NK-92 (cell line): ENCODE results near the gene FLVCR2.

ENCODE experiments used
- DNase-seq: peaks from one replicate; lab custom pipeline; 2025; ENCODE audit not compliant: unreplicated experiment; lab: John Stamatoyannopoulos, UW

The FLVCR2 gene

DNA sequence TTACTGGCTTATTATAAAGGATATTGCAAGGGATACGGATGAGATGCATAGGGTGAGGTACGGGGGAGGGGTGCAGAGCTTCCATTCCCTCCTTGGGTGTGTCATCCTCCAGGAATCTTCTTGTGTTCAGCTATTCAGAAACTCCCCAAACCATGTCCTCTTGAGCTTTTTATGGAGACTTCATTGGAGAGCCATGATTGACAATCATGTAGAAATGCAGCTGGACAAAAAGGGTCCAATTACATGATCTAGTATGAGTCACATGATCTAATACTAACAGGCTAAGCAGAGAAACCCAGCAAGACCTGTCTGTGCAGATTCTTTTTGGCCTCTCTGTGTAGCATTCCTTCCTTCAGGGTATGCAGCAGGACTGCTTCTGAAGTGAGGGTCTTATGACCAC, 23.9 kb upstream of the FLVCR2 start:
- DNase-seq, result no peak

- no peak for DNase-seq
Observed at GRCh38 chr14:75558440-75558839, 20.0 kb upstream of the FLVCR2 start.

GRCh38 chr14:75559045-75559444, 19.4 kb upstream of the FLVCR2 start:
- no peak for DNase-seq

DNA sequence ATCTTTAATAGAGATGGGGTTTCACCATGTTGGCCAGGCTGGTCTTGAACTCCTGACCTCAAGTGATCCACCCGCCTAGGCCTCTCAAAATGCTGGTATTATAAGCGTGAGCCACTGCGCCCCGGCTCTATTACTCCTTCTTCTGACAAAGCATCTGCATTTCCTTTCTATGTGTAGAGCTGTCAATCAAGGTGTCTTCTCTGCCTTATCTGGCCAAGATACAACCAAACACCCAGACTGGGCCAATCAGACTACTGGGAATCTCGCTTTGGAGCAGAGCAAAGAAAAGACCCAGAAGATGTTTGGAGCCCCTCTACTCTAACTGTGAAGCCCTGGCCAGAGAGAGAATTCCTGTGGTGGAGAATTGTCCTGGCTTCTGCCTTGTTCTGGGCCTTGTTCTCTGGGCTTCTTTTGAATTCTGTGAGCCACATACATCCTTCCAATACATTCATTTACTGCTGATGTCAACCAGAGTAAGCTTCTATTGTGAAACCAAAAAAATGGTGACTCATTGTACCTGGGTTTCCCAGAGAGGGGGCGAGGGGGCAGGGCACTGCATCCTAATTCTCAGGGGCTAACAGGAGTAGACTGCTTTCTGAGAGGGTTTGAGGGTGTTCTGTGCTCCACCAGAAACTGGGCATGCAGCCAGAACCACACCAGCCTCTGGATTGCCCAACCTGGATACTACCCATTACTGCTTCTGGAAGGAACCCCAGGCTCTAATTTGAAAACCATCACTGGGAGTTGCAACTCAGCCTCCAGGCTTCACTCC, 18.8 kb upstream of the FLVCR2 start:
- no peak for DNase-seq

DNA sequence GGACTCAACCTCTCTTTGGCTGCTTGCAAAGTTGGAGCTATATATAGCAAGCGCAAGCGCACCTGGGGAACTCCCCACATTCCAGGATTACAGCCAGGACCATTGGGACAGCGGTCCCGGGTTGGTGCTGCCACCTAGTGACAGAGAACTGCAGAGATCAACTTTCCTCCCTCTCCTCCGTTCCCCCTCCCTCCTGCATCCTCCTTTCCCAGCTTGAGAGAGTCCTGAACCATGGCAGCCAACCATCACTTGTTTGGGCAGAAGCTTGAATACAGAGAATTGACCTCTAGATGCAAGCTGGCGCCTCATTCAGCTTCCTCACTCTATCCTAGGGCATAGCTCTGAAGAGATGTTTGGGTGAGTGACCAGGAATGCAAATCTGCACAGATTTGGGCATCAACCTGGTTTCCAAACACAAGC, 17.4 kb upstream of the FLVCR2 start:
- no peak for DNase-seq

- DNase-seq, result no peak
Observed at GRCh38 chr14:75562089-75562488, 16.3 kb upstream of the FLVCR2 start.

DNA sequence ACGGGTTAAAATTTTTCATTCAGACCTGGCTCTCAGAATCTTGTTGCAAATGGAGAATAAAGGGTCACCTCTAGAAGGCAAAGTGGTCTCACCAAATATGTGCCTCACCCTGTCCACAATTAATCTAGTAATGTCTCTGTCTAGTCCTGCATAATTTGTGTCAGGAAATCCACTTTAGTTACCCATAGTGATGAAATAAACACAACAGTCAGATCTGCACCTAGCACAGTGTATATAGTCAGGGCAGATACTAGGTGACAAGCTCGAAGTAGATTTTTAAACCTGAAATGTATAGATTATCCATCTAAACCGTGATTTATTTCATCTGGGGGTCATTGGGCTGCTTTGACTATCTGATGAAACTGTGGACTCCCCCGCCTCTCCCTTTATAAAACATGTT, 15.9 kb upstream of the FLVCR2 start:
- DNase-seq, result no peak

DNA sequence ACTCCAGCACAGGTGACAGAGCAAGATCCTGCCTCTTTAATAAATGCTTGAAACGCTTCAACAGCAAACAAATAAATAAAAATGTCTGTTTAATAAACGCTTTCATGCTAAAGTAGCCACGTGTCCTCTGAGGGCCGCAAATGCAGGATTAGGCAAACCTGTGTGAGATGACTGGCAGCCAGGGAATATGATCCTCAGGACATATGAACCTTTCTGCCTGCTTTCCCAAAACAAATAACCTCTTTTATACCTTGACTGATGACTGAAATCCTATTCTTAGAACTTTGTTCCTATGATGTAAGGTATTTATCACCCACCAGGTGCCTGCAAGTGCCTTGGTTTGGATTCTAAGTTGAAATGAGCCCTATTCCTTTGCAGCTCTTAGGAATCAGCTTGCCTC, 14.5 kb upstream of the FLVCR2 start:
- DNase-seq, result no peak

DNA sequence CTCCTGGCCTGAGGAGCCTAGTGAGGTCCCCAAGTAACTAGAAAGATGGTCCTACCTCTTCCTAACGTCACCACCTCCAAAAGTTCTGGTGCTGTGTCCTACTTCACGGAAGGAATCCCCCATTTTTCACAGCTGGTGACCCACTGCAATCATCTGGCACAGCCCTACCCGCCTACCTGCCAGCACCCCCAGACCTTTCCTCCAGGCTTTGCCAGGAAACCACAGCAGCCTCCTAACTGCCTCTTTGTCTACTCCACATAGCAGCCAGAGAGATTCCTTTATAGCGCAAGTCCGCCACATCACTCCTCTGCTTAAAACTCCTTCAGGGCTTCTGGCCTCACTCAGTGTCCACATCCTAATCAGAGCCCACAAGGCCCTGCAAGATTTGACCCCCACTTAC, 13.4 kb upstream of the FLVCR2 start:
- DNase-seq, result no peak

DNA sequence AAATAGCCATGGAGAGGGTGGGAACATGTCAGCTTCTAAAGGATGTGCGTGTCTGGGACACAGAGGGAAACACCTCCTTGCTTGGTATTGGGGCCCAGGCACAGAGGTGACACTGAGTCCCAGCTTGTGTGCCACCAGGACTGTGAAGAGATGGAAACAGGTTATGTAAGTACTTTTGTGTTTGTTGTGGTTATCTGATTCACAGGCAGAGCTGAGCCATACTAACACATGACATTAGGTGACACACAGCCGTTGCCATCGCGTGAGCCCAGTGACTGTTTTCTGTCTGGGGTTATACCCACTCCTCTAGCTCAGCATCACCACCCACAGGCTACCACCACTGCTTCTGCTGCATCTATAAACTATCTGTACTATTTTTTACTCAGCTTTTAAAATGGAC, 12.1 kb upstream of the FLVCR2 start:
- DNase-seq, result no peak

- DNase-seq, result no peak
Observed at GRCh38 chr14:75566752-75567151, 11.7 kb upstream of the FLVCR2 start.

DNA sequence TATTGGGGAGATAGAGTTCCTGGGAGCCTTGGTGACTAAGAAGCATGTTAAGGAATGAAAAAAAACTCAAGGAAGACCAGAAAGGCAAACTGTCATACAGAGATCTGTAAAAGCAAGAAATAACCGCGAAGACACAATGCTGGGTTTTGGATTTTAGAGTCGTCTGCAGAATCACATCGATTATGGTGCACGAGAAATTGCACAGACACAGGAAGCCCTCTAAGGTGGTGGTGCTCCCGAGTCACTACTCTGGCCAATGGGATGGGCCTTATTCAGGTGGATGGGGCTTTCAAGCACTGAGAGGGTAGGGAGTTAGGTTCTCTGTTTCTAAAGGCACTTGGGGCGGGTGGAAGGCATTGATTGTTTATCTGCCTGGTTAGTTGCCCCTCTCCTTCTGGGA, 10.3 kb upstream of the FLVCR2 start:
- DNase-seq, result no peak

GRCh38 chr14:75568791-75569190, 9.6 kb upstream of the FLVCR2 start:
- no peak for DNase-seq

- no peak for DNase-seq
Observed at GRCh38 chr14:75570797-75571196, 7.6 kb upstream of the FLVCR2 start.

GRCh38 chr14:75572104-75572503, 6.3 kb upstream of the FLVCR2 start:
- DNase-seq, result no peak

DNA sequence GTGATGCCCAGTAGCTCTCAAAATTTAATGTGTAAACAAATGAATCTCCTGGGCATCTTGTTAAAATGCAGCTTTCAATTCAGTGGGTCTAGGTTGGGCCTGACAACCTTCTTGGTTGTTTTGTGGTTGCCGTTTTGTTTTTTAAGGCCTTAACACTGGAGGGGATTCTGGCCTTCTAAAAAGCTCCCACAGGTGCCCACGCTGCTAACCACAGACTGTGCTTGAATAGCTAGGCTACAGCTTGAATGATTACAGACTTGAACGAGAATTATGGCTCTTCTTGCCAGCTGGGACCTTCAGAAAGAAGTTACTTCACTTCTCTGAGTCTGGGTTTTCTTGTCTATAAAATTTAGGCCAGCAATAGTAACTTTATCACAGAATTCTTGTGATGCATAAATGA, 1.3 kb upstream of the FLVCR2 start:
- no peak for DNase-seq

DNA sequence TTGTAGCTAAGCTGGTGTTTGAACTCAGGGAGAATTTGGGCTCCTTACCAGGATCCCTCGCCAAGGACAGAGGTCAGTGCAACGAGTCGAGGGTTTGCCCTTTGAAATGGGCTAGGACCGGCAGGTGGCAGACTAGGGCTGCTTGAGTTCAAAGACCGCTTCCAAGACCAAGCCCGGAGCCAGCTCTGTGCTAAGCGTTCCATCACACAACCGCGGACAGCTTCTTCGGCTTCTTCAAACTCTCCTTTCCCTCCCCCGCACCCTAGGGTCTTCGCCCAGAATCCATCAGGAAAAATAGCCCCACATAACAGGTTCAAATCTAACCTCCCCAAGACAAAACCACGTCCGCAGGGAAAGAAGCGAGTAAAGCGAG, 705 bp upstream of the FLVCR2 start:
- no peak for DNase-seq

- no peak for DNase-seq
Observed at GRCh38 chr14:75578786-75579337, 442 bp downstream of the FLVCR2 start.

DNA sequence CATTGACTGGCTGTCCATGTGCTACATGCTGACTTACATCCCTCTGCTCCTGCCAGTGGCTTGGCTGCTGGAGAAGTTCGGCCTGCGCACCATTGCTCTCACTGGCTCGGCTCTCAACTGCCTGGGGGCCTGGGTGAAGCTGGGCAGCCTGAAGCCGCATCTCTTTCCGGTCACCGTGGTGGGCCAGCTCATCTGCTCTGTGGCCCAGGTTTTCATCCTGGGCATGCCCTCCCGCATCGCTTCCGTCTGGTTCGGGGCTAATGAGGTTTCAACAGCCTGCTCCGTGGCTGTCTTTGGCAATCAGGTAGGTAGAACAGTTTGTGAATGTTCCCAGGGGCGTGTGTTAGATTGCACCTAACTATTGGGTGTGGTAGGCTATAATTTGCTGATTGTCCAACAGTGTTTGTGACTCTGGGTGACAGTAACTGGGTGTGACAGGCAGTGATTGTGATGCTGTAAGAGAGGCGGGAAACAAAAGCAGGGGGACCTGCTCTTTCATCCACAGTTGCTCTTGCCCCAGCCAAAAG, 981 bp downstream of the FLVCR2 start:
- no peak for DNase-seq

DNA sequence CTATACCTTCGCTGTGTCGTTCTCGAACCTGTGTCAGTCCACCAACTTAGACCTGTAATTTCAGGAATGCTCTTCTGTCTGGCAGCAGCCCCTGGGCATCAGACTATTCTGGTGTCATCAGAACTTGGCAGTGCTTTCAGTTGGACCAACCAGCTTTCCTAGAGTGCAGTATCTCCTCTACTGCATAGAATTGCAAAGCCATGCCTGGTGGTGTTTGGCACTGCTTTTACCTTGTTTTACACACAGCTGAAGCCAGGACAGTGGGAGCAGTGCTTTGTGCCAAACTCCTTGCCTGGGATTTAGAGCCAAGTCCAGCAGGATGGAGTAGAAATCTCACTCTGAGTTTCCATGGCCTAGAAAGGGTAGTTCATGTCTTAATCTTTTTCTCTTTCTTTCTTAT, 1.5 kb downstream of the FLVCR2 start:
- no peak for DNase-seq

DNA sequence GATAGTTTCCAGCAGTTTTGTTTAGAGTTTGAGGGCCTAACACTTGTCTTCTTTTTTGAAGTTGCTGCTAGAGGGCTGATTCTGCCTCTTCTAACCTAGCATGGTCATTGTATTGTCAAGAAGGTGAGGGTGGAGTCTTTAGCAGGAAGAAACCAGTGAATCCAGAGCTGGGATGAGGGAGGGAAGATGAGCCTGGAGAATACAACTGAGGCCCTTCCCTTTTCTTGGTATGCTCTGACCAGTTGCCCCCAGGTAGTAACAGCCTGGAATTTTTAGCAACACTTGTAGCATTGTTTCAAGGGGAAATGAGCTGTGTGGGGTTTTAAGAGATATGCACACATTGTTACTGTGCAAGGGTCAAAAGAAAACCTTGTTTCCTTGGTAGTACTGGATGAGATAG, 9.0 kb downstream of the FLVCR2 start:
- DNase-seq, result no peak

GRCh38 chr14:75589931-75590330, 11.5 kb downstream of the FLVCR2 start:
- DNase-seq, result no peak
